Measurements from ENCODE around the gene GOLGA8M.
"Not testable (repeated sequence)": the region's sequence is repeated elsewhere in the genome, so short reads cannot be mapped to it uniquely, and the experiment has no call there.

Gene GOLGA8M

DNA sequence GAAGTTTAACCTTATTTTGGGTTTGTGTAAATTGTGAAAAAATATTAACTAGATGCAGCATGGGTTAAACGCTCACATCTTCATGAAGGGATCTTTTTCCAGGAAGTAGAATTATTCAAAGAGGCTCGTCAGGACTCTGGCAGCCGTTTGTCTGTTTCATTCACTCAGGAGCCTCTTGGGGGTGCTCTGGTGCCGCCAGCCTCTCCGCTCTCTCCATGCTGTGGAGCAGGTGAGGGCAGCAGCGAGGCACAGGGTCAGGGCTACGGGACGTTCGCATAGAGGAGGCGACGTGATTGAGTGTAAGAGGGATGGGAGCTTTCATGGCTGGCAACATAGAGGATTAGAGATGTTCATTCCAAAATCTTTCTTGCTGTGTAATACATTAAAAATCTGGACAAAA, 48.5 kb downstream of the GOLGA8M start:
- DNase-seq (ENCODE audit: low read depth), result not testable (repeated sequence)

- not testable (repeated sequence) for DNase-seq (ENCODE audit: low read depth)
These were observed 51.5 kb downstream of the GOLGA8M start for GRCh38 chr15:28660750-28661149.

DNA sequence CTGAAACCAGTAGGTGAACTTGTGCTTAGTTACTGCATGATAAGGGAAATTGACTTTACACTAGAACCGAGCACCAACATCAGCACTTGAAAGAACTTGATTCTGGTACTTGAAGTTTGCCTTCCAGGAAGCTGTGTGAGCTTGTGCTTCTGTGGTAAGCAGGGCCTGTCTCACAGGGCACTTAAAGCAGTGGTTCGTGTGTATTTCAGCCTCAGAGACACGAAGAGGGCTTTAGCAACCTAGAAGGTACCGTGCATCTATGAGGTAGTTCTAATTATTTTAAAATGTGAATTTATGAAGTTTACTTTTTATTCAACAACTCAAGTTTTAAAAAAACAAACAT, 56.2 kb downstream of the GOLGA8M start:
- DNase-seq (ENCODE audit: low read depth), result not testable (repeated sequence)

- not testable (repeated sequence) for DNase-seq (ENCODE audit: low read depth)
These were observed 56.7 kb downstream of the GOLGA8M start for GRCh38 chr15:28655329-28656017.

DNA sequence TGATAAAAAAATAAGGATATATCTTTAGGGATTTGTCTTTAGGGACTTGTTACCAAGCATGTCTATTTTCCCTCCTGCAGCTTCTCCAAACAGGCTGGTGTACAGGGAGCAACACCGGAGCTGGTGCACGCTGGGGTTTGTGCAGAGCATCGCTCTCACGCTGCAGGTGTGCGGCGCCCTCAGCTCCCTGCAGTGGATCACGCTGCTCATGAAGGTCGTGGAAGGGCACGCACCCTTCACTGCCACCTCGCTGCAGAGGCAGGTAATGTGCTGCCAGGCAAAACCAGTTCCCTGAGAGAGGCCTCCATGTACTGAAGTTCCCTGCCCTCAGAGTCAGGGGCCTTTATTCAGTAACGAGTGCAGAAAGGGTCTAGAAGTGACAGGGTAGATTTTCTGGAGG, 58.0 kb downstream of the GOLGA8M start:
- DNase-seq (ENCODE audit: low read depth), result not testable (repeated sequence)

- not testable (repeated sequence) for DNase-seq (ENCODE audit: low read depth)
These were observed 59.7 kb downstream of the GOLGA8M start for GRCh38 chr15:28652538-28652937.
